Smooth muscle cell (in vitro differentiated cells): ENCODE results near the gene HAS3. TPM values are rescaled to one million over a fixed set of nuclear protein-coding genes. Genes with fewer than 3 reads are reported as not detected.

Experiments
- DNase-seq: peaks from one replicate; lab custom pipeline; 2025; ENCODE audit not compliant: unreplicated experiment; lab: John Stamatoyannopoulos, UW
- H2AFZ ChIP-seq: fragments of 200-600 bp; sonication (generic); 2 replicates; pipeline ENCODE4 v1.6.0; 2016; ENCODE audit warnings: antibody characterized with exemption, low read depth, mild to moderate bottlenecking
- H3F3A ChIP-seq: fragments of 200-600 bp; sonication (generic); 2 replicates; pipeline ENCODE4 v1.6.0; 2017; ENCODE audit warnings: antibody characterized with exemption, low read depth
- H3K27ac ChIP-seq: fragments of 200-600 bp; sonication (generic); 2 replicates; pipeline ENCODE4 v1.5.1; 2016; ENCODE audit warnings: low read depth, mild to moderate bottlenecking
- H3K27me3 ChIP-seq: fragments of 200-600 bp; sonication (generic); 2 replicates; pipeline ENCODE4 v1.6.1; 2016; ENCODE audit warnings: low read depth, mild to moderate bottlenecking
- H3K36me3 ChIP-seq: fragments of 200-600 bp; sonication (generic); 2 replicates; pipeline ENCODE4 v1.5.1; 2016; ENCODE audit warnings: low read depth
- H3K4me1 ChIP-seq: fragments of 200-600 bp; sonication (generic); 2 replicates; pipeline ENCODE4 v1.5.1; 2016; ENCODE audit warnings: low read depth
- H3K4me2 ChIP-seq: fragments of 200-600 bp; sonication (generic); 2 replicates; pipeline ENCODE4 v1.6.0; 2016; ENCODE audit warnings: mild to moderate bottlenecking
- H3K4me3 ChIP-seq: fragments of 200-600 bp; sonication (generic); 2 replicates; pipeline ENCODE4 v1.5.1; 2016; ENCODE audit warnings: mild to moderate bottlenecking
- H3K79me2 ChIP-seq: fragments of 200-600 bp; sonication (generic); 2 replicates; pipeline ENCODE4 v1.6.0; 2016; ENCODE audit warnings: low read depth, mild to moderate bottlenecking
- H3K9ac ChIP-seq: fragments of 200-600 bp; sonication (generic); 2 replicates; pipeline ENCODE4 v1.6.0; 2016; ENCODE audit warnings: low read depth
- H3K9me3 ChIP-seq: fragments of 200-600 bp; sonication (generic); replicated peaks from 2 replicates; pipeline ENCODE4 v1.5.1; 2016; ENCODE audit warnings: low read depth
- H4K20me1 ChIP-seq: fragments of 200-600 bp; sonication (generic); 2 replicates; pipeline ENCODE4 v1.6.0; 2016; ENCODE audit warnings: low read depth
- CTCF ChIP-seq: fragments of 200-600 bp; sonication (generic); IDR thresholded peaks from 2 replicates; pipeline ENCODE4 v1.5.1; 2017; ENCODE audit warnings: borderline replicate concordance, mild to moderate bottlenecking, antibody characterized with exemption; ENCODE audit not compliant: insufficient read depth, poor library complexity, severe bottlenecking
- WGBS: methylation state at CpG from one replicate; pipeline ENCODE4 v1.1.7; 2016; ENCODE audit warnings: low lambda C conversion rate; 5-methylcytosine and 5-hydroxymethylcytosine counted together
- polyA plus RNA-seq: library from polyadenylated mRNA; unstranded; fragments of >200 nt; fragmentation: Nextera tagmentation; extraction: Ambion mirVana; gene quantifications from 2 replicates; pipeline ENCODE4 v1.2.1, GENCODE V29; 2016
- total RNA-seq: library from RNA; depleted of rRNA; stranded (reverse); fragments of >200 nt; gene quantifications from 2 replicates; pipeline ENCODE4 v1.2.3, GENCODE V29; 2014

Gene HAS3
- total and polyA plus RNA-seq, 2 experiments from 2014 or later = 0.39 to 2.7 TPM

GRCh38 chr16:69118468-69118867, 13.0 kb downstream of the HAS3 start:
- Histone ChIP-seq H3K4me1 (no peaks in the 10 kb centered on the region), H3K27me3 (no peaks in the 10 kb centered on the region), H3K79me2 (peaks cover 15% of the 10 kb centered on the region), H3F3A (no peaks in the 10 kb centered on the region), H2AFZ (no peak overlapping the region), H3K9me3 (no peaks in the 10 kb centered on the region), H3K9ac (no peak overlapping the region), H3K27ac (no peak overlapping the region), H3K4me3 (no peak overlapping the region), H3K4me2 (no peak overlapping the region), H4K20me1 (peaks cover 81% of the 10 kb centered on the region), H3K36me3 (no peaks in the 10 kb centered on the region)
- no peak for TF ChIP-seq CTCF
- DNase-seq = no peak
- 96% methylated on average over 2 of the region's 2 CpGs for WGBS

GRCh38 chr16:69118994-69119393, 13.5 kb downstream of the HAS3 start:
- Histone ChIP-seq H3K27ac (no peak overlapping the region), H3K36me3 (no peaks in the 10 kb centered on the region), H3F3A (no peaks in the 10 kb centered on the region), H3K27me3 (no peaks in the 10 kb centered on the region), H3K4me2 (no peak overlapping the region), H3K4me3 (no peak overlapping the region), H3K4me1 (no peaks in the 10 kb centered on the region), H3K79me2 (peaks cover 16% of the 10 kb centered on the region), H4K20me1 (peaks cover 83% of the 10 kb centered on the region), H2AFZ (no peak overlapping the region), H3K9me3 (no peaks in the 10 kb centered on the region), H3K9ac (no peak overlapping the region)
- 97% methylated on average over 2 of the region's 2 CpGs for WGBS
- TF ChIP-seq CTCF = no peak
- no peak for DNase-seq

- Histone ChIP-seq H3K27ac (no peak overlapping the region), H2AFZ (no peak overlapping the region), H3K9ac (no peak overlapping the region), H3K27me3 (no peaks in the 10 kb centered on the region), H4K20me1 (peaks cover 88% of the 10 kb centered on the region), H3K79me2 (peaks cover 16% of the 10 kb centered on the region), H3K9me3 (no peaks in the 10 kb centered on the region), H3K4me2 (no peak overlapping the region), H3K36me3 (no peaks in the 10 kb centered on the region), H3K4me3 (no peak overlapping the region), H3K4me1 (no peaks in the 10 kb centered on the region), H3F3A (no peaks in the 10 kb centered on the region)
- WGBS = 100% methylated on average over 2 of the region's 2 CpGs
- TF ChIP-seq CTCF = no peak
- no peak for DNase-seq
Observed at GRCh38 chr16:69119536-69119935, 14.1 kb downstream of the HAS3 start.

GRCh38 chr16:69120096-69120664, 14.7 kb downstream of the HAS3 start:
- 98% methylated on average over 19 of the region's 19 CpGs for WGBS
- H3K27me3 ChIP-seq = no peaks in the 10 kb centered on the region
- no peak overlapping the region for H3K4me3 ChIP-seq

More at GRCh38 chr16:69120096-69120664, 14.7 kb downstream of the HAS3 start:
- H3K9ac ChIP-seq = no peak overlapping the region
- no peak for DNase-seq
- no peaks in the 10 kb centered on the region for H3K36me3 ChIP-seq
- TF ChIP-seq CTCF = no peak
- H3K4me1 ChIP-seq = no peaks in the 10 kb centered on the region
- H3K4me2 ChIP-seq = no peak overlapping the region
- H3K27ac ChIP-seq = no peak overlapping the region
- no peaks in the 10 kb centered on the region for H3K9me3 ChIP-seq
- no peaks in the 10 kb centered on the region for H3F3A ChIP-seq
- peaks cover 16% of the 10 kb centered on the region for H3K79me2 ChIP-seq
- H4K20me1 ChIP-seq = peaks cover 93% of the 10 kb centered on the region
- no peak overlapping the region for H2AFZ ChIP-seq
